ENCODE data around the gene DOK1.

Gene DOK1

DNA sequence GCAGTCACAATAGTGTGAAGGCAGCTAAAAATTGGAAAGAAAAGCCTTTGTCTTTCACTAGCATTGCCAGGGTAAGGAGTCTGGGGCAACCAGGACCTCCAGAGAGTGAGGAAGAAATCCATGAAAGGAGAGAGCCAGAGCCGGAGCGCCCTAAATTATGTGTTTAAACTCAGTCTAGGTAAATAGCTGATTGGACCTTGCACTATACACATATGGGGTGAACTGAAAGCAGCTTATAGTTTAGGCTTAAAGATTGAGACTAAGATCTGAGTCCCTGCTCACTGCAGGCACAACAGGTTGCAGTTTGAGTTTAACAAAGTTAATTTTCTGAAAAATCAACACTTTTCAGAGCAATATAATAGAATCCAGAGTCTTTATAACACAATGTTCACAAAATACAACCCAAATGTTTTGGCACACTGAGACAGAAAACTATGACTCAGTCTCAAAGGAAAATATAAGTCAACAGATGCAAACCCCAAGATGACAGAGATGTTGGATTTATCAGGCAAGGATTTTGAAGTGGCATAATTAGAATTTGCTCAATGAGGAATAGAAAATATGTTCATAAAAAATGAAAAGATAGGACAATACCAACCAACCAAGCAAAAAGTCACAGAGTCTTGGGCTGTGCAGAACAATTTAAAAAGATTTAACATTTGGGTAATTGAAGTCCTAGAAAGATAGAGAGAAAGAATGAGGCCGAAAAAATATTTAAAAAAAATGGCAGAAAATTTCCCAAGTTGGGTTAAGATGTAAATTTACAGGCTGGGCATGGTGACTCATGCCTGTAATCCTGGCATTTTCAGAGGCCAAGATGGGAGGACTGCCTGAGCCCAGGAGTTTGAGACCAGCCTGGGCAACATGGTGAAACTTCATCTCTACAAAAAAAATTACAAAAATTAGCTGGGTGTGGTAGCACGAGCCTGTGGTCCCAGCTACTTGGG is 39.6 kb downstream of the DOK1 start:
- peaks cover 43 to 56% of the 10 kb centered on the region in 2 donors for H3K27me3 Mint-ChIP-seq
- no peak for ATAC-seq (replicated peaks)

DNA sequence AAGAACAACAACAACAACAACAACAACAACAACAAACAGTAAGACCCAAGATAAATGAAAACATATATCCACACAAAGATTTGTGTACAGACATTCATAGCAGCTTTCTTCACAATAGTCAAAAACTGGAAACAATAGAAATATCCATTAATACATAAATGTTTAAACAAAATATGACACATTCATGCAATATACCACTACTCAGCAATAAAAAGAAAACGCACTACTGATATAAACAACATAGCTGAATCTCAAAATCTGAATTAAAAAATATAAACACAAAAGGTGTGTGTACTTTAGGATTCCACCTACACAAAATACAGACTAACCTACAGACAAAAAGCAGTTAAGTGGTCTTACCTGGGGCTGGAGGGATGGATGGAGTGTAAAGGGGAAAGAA is 42.1 kb downstream of the DOK1 start:
- ATAC-seq (replicated peaks) (no peak), DNase-seq (no peak)
- Mint-ChIP-seq H3K9me3 (no peaks in the 10 kb centered on the region), H3K27me3 (peaks cover 31 to 41% of the 10 kb centered on the region in 2 donors), H3K4me1 (ENCODE audit: low read depth in 2 of 2) (no peaks in the 10 kb centered on the region), H3K4me3 (no peak overlapping the region), H3K27ac (no peak overlapping the region), H3K36me3 (ENCODE audit: insufficient read depth) (no peaks in the 10 kb centered on the region)

More for the DNA sequence above, 39.6 kb downstream of the DOK1 start:
- no peak for DNase-seq
- Mint-ChIP-seq H3K9me3 (no peaks in the 10 kb centered on the region), H3K27ac (no peak overlapping the region), H3K4me1 (ENCODE audit: low read depth in 2 of 2) (no peaks in the 10 kb centered on the region), H3K36me3 (ENCODE audit: insufficient read depth) (no peaks in the 10 kb centered on the region), H3K4me3 (no peak overlapping the region)

DNA sequence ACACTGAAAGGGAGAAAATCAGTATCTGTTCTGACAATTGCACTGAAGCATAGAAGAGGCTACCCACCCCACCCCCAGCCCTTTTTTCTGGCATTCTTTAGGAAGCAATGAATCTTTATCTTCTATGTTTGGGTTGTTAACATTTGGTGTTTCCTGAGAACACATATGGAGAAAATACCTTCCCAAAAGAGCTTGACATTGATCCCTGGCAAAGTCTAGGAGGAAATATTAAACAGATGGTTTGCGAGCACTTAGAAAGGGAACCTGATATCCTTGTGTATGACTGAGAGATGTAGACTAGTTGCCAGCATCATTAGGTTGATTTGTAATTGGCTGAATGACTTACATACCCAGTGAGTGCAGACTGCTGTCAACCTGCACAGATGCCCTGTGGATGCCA is 42.9 kb downstream of the DOK1 start:
- Mint-ChIP-seq H3K9me3 (no peaks in the 10 kb centered on the region), H3K27me3 (peaks cover 25 to 38% of the 10 kb centered on the region in 2 donors), H3K4me1 (ENCODE audit: low read depth in 2 of 2) (no peaks in the 10 kb centered on the region), H3K4me3 (no peak overlapping the region), H3K27ac (no peak overlapping the region), H3K36me3 (ENCODE audit: insufficient read depth) (no peaks in the 10 kb centered on the region)
- ATAC-seq (replicated peaks) (no peak), DNase-seq (no peak)

DNA sequence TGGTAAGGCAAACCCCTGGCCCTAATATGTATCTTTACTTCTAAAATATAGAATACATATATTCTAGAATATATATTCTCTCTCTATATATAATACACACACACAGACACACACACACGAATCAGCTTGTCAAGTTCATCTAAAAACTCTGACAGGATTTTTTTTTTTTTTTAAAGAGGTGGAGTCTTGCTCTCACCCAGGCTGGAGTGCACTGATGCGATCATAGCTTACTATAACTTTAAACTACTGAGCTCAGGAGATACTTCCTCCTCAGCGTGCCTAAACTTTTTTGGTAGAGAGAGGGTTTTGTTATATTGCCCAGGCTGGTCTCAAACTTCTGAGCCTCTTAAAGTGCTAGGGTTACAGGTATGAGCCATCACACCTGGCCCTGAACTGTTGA is 45.2 kb downstream of the DOK1 start:
- ATAC-seq (replicated peaks) (no peak), DNase-seq (no peak)
- H3K4me3 Mint-ChIP-seq = no peak overlapping the region
- H3K9me3 Mint-ChIP-seq = no peaks in the 10 kb centered on the region
- no peak overlapping the region for H3K27ac Mint-ChIP-seq
- H3K27me3 Mint-ChIP-seq = peaks cover 19 to 34% of the 10 kb centered on the region in 2 donors
- H3K4me1 Mint-ChIP-seq (ENCODE audit: low read depth in 2 of 2) = peaks cover 4 to 6% of the 10 kb centered on the region in 2 donors
- H3K36me3 Mint-ChIP-seq (ENCODE audit: insufficient read depth) = no peaks in the 10 kb centered on the region

DNA sequence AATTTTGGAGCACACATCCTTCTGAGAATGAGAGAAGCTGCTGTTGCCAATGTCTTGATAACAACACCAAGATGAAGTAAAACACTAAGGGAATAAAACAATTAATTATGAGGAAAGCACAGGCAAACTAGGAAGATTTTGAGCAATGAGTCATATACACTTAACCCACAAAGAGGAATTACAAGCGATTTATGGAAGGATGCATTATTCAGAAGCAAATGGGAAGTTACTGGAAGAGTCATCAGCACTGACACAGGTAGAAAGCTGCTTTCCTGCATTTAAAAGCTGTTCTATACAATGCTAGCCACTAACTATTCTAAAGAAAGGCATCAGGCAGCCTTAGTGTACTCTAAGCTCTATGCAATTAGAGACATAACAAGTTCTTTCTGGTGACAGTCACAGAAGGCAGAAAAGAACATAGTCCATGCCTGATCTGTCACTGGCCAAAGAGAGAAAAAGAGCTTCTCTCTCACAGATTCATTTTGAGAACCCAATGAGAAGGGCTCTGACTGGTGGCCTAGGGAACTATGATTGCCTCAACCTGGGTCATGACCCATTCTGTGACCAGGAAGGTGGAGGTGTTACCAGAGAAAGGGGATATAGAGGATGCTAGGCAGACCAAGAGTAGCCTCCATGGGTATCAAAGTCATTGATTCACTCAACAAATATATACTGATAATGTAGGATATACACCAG is 48.2 kb downstream of the DOK1 start:
- DNase-seq (no peak), ATAC-seq (replicated peaks) (no peak)
- Mint-ChIP-seq H3K27me3 (peaks cover 21 to 28% of the 10 kb centered on the region in 2 donors), H3K4me3 (no peak overlapping the region), H3K4me1 (ENCODE audit: low read depth in 2 of 2) (peaks cover 4 to 6% of the 10 kb centered on the region in 2 donors), H3K27ac (no peak overlapping the region), H3K36me3 (ENCODE audit: insufficient read depth) (no peaks in the 10 kb centered on the region), H3K9me3 (no peaks in the 10 kb centered on the region)

DNA sequence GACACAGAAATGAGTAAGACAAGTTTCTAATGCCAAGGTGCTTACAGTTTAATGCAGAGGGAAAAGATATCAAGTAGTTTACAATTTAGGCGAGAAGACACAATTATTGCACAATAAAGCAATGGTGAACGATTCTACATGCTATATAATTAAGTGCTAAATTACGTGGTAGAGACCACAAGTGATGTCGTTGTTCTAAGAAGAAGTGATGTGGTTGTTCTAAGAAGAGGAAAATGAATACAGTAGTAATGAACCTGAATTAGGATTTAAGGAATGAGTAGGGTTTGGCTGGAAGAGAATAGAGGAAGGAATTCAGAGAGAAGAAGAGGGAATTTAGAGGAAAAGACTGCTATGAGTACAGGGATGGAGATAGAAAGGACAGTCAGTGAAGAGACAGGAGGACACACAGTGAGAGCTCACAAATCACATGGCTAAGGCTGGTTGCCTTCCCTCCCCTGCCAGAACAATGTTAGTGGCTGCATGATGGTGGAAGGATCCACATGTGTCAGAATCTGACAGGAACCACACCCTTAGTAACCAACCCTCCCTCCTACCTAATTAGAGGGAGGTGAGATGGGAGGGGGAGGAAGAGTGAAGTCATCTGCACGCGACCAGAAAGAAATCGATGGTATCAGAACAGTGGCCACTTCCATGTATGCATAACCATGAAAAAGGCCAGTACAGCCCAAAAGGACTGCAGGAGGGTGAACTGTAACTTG is 48.9 kb downstream of the DOK1 start:
- ATAC-seq (replicated peaks) = no peak
- H3K4me3 Mint-ChIP-seq = no peak overlapping the region
- H3K36me3 Mint-ChIP-seq (ENCODE audit: insufficient read depth) = no peaks in the 10 kb centered on the region
- no peak for DNase-seq
- no peaks in the 10 kb centered on the region for H3K9me3 Mint-ChIP-seq
- H3K27me3 Mint-ChIP-seq = peaks cover 21 to 35% of the 10 kb centered on the region in 2 donors
- peaks cover 4 to 6% of the 10 kb centered on the region in 2 donors for H3K4me1 Mint-ChIP-seq (ENCODE audit: low read depth in 2 of 2)
- H3K27ac Mint-ChIP-seq = no peak overlapping the region

DNA sequence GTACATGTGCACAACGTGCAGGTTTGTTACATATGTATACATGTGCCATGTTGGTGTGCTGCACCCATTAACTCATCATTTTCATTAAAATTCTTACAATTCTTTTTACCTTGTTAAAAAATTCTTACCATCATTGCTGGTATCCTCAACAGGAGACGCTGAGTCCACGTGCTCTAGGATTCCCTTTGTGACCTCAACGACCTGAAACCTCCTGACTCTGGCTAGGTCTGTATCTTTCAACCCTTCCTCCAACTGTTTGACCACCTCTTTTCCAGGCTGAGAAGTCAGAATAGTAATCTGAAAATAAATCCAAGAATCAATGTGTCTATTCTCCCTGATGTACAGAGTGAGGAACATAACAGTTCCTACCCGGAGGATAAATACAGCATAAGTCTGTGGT is 52.4 kb downstream of the DOK1 start:
- no peak for ATAC-seq (replicated peaks)
- peaks cover 4 to 6% of the 10 kb centered on the region in 2 donors for H3K4me1 Mint-ChIP-seq (ENCODE audit: low read depth in 2 of 2)
- DNase-seq = no peak
- H3K4me3 Mint-ChIP-seq = no peak overlapping the region
- no peaks in the 10 kb centered on the region for H3K9me3 Mint-ChIP-seq
- H3K27ac Mint-ChIP-seq = no peak overlapping the region
- H3K27me3 Mint-ChIP-seq = peaks cover 33 to 69% of the 10 kb centered on the region in 2 donors
- no peaks in the 10 kb centered on the region for H3K36me3 Mint-ChIP-seq (ENCODE audit: insufficient read depth)

Data from effector memory CD8-positive, alpha-beta T cell (primary cell).